Stomach (tissue), 4 donors: ENCODE results near the gene HEPHL1.

ENCODE experiments used
- EP300 ChIP-seq: sonication (generic); formaldehyde crosslinking; IDR thresholded peaks from one replicate; pipeline ENCODE4 v1.6.1; 2017; ENCODE audit warnings: antibody characterized with exemption
- POLR2A ChIP-seq, 4 donors: fragments of 450-650 bp; IDR thresholded peaks; one replicate each; pipeline ENCODE4 v1.6.1; 2016; ENCODE audit warnings: antibody characterized with exemption in 4 of 4, control low read depth in 2 of 4, mild to moderate bottlenecking in 1 of 4, moderate library complexity in 1 of 4
- TF ChIP-seq, protein P1 (sequence below), 7 experiments: fragments of 450-650 bp in 4 of 7; fragments of 200-600 bp in 3 of 7; sonication (generic) in 3 of 7; IDR thresholded peaks; one replicate each; pipeline ENCODE4 v1.5.1; 2016 to 2019; ENCODE audit warnings: antibody characterized with exemption in 7 of 7, control low read depth in 2 of 7, mild to moderate bottlenecking in 1 of 7

- TF ChIP-seq POLR2A (IDR thresholded peaks at IDR 0.05): no peak
- TF ChIP-seq, protein P1, sequence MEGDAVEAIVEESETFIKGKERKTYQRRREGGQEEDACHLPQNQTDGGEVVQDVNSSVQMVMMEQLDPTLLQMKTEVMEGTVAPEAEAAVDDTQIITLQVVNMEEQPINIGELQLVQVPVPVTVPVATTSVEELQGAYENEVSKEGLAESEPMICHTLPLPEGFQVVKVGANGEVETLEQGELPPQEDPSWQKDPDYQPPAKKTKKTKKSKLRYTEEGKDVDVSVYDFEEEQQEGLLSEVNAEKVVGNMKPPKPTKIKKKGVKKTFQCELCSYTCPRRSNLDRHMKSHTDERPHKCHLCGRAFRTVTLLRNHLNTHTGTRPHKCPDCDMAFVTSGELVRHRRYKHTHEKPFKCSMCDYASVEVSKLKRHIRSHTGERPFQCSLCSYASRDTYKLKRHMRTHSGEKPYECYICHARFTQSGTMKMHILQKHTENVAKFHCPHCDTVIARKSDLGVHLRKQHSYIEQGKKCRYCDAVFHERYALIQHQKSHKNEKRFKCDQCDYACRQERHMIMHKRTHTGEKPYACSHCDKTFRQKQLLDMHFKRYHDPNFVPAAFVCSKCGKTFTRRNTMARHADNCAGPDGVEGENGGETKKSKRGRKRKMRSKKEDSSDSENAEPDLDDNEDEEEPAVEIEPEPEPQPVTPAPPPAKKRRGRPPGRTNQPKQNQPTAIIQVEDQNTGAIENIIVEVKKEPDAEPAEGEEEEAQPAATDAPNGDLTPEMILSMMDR (IDR thresholded peaks at IDR 0.05): no peak
- no peak for TF ChIP-seq EP300
These were observed 6.1 kb downstream of the HEPHL1 start for GRCh38 chr11:94027210-94027609.
